ENCODE measurements around the gene ATG7.
"Not testable (repeated sequence)": the region's sequence is repeated elsewhere in the genome, so short reads cannot be mapped to it uniquely, and the experiment has no call there.

DNA sequence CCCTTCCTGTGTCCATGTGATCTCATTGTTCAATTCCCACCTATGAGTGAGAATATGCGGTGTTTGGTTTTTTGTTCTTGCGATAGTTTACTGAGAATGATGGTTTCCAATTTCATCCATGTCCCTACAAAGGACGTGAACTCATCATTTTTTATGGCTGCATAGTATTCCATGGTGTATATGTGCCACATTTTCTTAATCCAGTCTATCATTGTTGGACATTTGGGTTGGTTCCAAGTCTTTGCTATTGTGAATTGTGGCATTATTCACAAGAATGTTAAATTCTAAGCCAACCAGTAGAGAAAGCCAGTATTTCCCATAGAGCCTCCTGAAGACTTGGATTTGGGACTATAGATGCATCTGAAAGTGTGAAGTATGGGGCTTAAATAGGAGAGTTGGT, 230.2 kb downstream of the ATG7 start:
- TF ChIP-seq, protein P1, sequence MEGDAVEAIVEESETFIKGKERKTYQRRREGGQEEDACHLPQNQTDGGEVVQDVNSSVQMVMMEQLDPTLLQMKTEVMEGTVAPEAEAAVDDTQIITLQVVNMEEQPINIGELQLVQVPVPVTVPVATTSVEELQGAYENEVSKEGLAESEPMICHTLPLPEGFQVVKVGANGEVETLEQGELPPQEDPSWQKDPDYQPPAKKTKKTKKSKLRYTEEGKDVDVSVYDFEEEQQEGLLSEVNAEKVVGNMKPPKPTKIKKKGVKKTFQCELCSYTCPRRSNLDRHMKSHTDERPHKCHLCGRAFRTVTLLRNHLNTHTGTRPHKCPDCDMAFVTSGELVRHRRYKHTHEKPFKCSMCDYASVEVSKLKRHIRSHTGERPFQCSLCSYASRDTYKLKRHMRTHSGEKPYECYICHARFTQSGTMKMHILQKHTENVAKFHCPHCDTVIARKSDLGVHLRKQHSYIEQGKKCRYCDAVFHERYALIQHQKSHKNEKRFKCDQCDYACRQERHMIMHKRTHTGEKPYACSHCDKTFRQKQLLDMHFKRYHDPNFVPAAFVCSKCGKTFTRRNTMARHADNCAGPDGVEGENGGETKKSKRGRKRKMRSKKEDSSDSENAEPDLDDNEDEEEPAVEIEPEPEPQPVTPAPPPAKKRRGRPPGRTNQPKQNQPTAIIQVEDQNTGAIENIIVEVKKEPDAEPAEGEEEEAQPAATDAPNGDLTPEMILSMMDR (conservative IDR thresholded peaks at IDR 0.05; ENCODE audit: low read length), result not testable (repeated sequence)
- not testable (repeated sequence) for TF ChIP-seq EZH2phosphoT487 (IDR thresholded peaks at IDR 0.05; ENCODE audit: borderline replicate concordance, low read depth, low read length)

Data from OCI-LY7 (cell line).